ENCODE measurements around the gene ART4.

Gene ART4

GRCh38 chr12:14885718-14886221, 42.4 kb upstream of the ART4 start, which contains the start of gene MGP (continued):
- TF ChIP-seq ZBTB20 (tag by site-specific recombination; IDR thresholded peaks at IDR 0.05) (no peak), ZNF707 (tag by site-specific recombination; IDR thresholded peaks at IDR 0.05) (no peak), ZNF133 (tag by site-specific recombination; IDR thresholded peaks at IDR 0.05) (no peak), ZNF626 (tag by site-specific recombination; IDR thresholded peaks at IDR 0.05) (no peak), ZNF138 (tag by site-specific recombination; IDR thresholded peaks at IDR 0.05; ENCODE audit: borderline replicate concordance) (no peak), ZNF585B (tag by site-specific recombination; IDR thresholded peaks at IDR 0.05) (no peak), TRIM28 (IDR thresholded peaks at IDR 0.05; ENCODE audit: borderline replicate concordance, low read length) (no peak), ZNF341 (tag by site-specific recombination; IDR thresholded peaks at IDR 0.05; ENCODE audit: low read depth) (no peak), ZNF280D (tag by site-specific recombination; IDR thresholded peaks at IDR 0.05) (no peak)

DNA sequence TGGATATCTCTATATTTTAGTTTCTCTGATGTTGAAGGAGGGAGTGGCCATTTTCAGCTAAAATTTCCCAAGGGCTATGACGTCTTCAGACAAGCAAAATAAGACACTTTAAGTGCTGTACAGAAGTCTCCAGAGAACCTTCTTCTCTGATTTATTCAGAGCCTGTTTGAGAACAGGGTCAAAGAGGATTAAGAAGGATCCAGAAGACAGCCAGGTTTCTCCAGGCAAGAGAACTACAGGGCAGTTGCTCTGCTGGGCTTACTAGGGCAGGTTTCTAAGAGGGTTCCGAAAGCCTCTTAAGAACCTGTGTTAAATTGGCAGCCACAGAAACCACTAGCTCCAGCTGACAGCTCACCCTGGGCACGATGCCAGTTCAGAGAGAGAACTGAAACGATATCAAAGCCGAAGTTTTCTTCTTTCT, 41.1 kb upstream of the ART4 start:
- POLR2A ChIA-PET = no interaction called here
- no peak for TF ChIP-seq ZNF530 (tag by site-specific recombination; IDR thresholded peaks at IDR 0.05; ENCODE audit: low read depth)
- TF ChIP-seq MZF1 (tag by site-specific recombination; IDR thresholded peaks at IDR 0.05; ENCODE audit: borderline replicate concordance) = no peak
- TF ChIP-seq ZNF214 (tag by site-specific recombination; IDR thresholded peaks at IDR 0.05; ENCODE audit: borderline replicate concordance) = no peak
- TF ChIP-seq ZNF37A (tag by site-specific recombination; IDR thresholded peaks at IDR 0.05) = no peak
- TF ChIP-seq ZNF311 (tag by site-specific recombination; IDR thresholded peaks at IDR 0.05; ENCODE audit: borderline replicate concordance) = no peak
- TF ChIP-seq ZBTB48 (tag by site-specific recombination; IDR thresholded peaks at IDR 0.05) = no peak
- TF ChIP-seq, protein P1, sequence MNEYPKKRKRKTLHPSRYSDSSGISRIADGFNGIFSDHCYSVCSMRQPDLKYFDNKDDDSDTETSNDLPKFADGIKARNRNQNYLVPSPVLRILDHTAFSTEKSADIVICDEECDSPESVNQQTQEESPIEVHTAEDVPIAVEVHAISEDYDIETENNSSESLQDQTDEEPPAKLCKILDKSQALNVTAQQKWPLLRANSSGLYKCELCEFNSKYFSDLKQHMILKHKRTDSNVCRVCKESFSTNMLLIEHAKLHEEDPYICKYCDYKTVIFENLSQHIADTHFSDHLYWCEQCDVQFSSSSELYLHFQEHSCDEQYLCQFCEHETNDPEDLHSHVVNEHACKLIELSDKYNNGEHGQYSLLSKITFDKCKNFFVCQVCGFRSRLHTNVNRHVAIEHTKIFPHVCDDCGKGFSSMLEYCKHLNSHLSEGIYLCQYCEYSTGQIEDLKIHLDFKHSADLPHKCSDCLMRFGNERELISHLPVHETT (tag by site-specific recombination; IDR thresholded peaks at IDR 0.05) = no peak
- TF ChIP-seq KLF9 (tag by site-specific recombination; IDR thresholded peaks at IDR 0.05; ENCODE audit: low read depth) = no peak
- TF ChIP-seq ZBTB17 (tag by site-specific recombination; IDR thresholded peaks at IDR 0.05) = no peak
- TF ChIP-seq ZNF558 (tag by site-specific recombination; IDR thresholded peaks at IDR 0.05) = no peak
- no peak for TF ChIP-seq ZNF544 (tag by site-specific recombination; IDR thresholded peaks at IDR 0.05)
- peak; percentile 64; the same call in 1 of the 2 replicates for TF ChIP-seq ZNF660 (tag by site-specific recombination; IDR thresholded peaks at IDR 0.05)
- TF ChIP-seq, protein P2, sequence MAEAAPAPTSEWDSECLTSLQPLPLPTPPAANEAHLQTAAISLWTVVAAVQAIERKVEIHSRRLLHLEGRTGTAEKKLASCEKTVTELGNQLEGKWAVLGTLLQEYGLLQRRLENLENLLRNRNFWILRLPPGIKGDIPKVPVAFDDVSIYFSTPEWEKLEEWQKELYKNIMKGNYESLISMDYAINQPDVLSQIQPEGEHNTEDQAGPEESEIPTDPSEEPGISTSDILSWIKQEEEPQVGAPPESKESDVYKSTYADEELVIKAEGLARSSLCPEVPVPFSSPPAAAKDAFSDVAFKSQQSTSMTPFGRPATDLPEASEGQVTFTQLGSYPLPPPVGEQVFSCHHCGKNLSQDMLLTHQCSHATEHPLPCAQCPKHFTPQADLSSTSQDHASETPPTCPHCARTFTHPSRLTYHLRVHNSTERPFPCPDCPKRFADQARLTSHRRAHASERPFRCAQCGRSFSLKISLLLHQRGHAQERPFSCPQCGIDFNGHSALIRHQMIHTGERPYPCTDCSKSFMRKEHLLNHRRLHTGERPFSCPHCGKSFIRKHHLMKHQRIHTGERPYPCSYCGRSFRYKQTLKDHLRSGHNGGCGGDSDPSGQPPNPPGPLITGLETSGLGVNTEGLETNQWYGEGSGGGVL (tag by site-specific recombination; IDR thresholded peaks at IDR 0.05) = 0 out of 2 replicates have a peak, but pooled peaks have one; percentile 9
- peak; percentile 42; the same call in 1 of the 2 replicates for TF ChIP-seq ZNF629 (tag by site-specific recombination; IDR thresholded peaks at IDR 0.05)
- no peak for TF ChIP-seq ZNF664 (tag by site-specific recombination; IDR thresholded peaks at IDR 0.05)
- TF ChIP-seq, protein P3, sequence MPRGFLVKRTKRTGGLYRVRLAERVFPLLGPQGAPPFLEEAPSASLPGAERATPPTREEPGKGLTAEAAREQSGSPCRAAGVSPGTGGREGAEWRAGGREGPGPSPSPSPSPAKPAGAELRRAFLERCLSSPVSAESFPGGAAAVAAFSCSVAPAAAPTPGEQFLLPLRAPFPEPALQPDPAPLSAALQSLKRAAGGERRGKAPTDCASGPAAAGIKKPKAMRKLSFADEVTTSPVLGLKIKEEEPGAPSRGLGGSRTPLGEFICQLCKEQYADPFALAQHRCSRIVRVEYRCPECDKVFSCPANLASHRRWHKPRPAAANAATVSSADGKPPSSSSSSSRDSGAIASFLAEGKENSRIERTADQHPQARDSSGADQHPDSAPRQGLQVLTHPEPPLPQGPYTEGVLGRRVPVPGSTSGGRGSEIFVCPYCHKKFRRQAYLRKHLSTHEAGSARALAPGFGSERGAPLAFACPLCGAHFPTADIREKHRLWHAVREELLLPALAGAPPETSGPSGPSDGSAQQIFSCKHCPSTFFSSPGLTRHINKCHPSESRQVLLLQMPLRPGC (tag by site-specific recombination; IDR thresholded peaks at IDR 0.05) = no peak
- TF ChIP-seq ZNF266 (tag by site-specific recombination; IDR thresholded peaks at IDR 0.05; ENCODE audit: low read depth) = no peak
- TF ChIP-seq ZNF488 (tag by site-specific recombination; IDR thresholded peaks at IDR 0.05) = no peak
- 0 out of 2 replicates have a peak, but pooled peaks have one; percentile 20 for TF ChIP-seq ZBTB20 (tag by site-specific recombination; IDR thresholded peaks at IDR 0.05)
- 0 out of 2 replicates have a peak, but pooled peaks have one; percentile 22 for TF ChIP-seq ZBTB21 (tag by site-specific recombination; IDR thresholded peaks at IDR 0.05)
- TF ChIP-seq KLF16 (tag by site-specific recombination; IDR thresholded peaks at IDR 0.05) = no peak
- Histone ChIP-seq H3K36me3 (ENCODE audit: control insufficient read depth in 2 of 2, insufficient read depth in 1 of 2, low read length in 2 of 2) (no peaks in the 10 kb centered on the region), H3K27ac (ENCODE audit: extremely low read depth, low read depth, low read length) (no peak overlapping the region), H3K4me1 (ENCODE audit: control insufficient read depth, insufficient read depth, low read length) (peaks cover 10% of the 10 kb centered on the region), H3K9me3 (ENCODE audit: control insufficient read depth, insufficient read depth, low read depth, low read length) (no peaks in the 10 kb centered on the region), H3K4me3 (ENCODE audit: low read depth, low read length) (no peak overlapping the region; the same call in 1 of the 2 replicates)
- CTCF ChIA-PET = no interaction called here
